HPDE6-E6E7 (cell line): Measurements from ENCODE around the gene EFTUD2.
"Not testable (repeated sequence)": the region's sequence is repeated elsewhere in the genome, so short reads cannot be mapped to it uniquely, and the experiment has no call there.

ENCODE experiments used
- DNase-seq: peaks from one replicate; pipeline ENCODE4 v3.0.0; 2011; ENCODE audit warnings: missing footprints; ENCODE audit errors: extremely low spot score

Gene EFTUD2

DNA sequence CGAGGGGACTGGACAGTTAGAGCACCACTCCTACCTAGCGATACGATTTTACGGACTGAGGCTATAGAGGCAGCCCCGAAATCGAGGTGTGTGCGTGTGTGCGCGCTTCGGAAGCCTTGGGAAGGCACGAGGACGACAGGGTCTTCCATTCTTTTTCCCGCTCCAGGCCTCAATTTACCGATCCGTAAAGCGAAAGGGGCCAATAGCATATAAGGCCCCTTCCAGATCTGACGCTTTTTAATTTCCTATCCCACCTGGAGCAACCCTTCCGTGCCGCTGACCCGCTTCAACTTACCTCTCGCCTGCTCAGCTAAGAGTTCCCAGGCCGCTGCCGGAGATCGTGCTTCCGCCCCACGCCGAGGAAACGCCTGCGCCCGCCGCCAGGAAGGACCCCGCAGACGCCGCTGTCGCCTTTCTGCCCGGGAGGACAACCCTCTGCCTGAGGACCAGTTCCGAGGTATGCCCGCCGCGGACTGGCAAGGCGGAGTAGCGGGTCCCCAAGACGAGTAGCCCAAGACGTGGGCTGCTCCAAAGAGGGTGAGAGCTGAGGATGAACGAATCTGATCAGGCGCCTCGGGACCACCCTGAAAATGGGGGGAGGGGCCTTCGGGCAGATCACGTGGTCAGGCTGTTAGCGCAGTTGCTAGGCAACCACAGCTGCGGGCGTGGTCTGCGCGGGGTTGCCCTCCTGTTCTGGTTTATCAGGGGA is at the start of gene EFTUD2:
Gene EFTUD2, minus strand, starts transcription at position 372 of the 709 bp plus-strand sequence. CDS start 4,924 bp downstream, outside the sequence.
- peak; percentile 85 for DNase-seq

DNA sequence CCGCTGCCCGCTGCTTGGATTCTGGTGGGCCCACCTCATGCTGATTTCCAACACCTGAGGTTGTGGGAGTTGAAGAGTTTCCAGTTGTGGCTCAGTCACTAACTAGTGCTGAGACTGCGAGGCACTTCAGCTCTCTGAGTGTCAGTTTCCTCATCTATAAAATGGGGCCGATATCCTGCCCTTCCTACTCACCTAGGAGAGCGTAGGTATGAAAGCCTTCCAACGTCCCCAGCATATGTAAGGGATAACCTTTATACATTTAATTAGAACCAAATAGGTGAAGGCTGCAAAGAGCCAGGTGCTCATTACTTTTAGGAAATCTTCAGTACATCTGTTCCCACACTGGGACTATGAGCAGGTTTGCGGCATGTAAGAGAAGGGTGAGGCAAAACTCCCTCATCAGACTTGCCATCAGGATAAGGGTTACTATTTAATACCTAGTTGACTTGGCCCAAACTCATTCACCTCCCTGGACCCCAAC is 49.1 kb upstream of the EFTUD2 start:
- DNase-seq, result no peak

DNA sequence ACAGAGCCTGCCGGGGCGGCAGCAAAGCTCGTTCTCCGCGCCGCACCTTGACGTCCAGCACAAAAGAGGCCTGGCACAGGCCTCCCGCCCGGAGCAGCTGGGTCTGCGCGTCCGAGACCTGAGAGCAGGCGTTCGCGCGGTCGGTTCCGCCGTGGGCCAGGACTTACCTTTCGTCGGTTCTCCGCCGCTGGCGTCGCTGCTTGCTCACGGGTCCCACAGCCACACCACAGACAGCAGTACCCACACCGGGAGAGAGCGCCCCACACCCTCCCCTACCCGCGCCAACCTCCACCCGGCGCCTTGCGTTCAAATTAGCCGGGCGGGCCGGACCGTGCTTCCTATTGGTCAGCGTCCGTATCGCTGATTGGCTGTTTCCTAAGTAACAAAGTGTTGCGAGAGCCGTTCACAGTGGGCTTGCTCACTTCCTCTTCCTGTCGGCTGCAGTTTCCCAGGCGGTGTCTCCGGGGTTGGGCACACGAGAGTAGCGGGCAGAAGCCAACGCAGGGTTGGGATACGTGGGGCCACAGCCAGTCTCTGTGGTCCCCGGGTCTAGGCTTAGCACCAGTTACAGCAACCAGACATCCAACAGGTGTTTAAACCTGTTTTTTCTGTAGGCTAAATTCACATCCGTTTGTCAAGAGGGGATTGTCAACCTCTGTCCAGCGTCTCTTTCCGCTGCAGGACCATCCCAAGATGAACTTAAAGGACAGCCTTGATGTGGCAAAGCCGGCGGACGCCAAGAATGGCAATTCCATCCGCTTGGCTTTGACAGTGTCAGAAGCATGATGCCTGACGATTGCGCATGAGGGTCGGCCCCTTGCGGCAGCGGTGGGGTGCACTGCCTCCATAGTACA is 48.4 kb upstream of the EFTUD2 start, which contains the start of gene KIF18B:
Gene KIF18B, minus strand, starts transcription at position 313 of the 854 bp plus-strand sequence. CDS start 11,429 bp downstream, outside the sequence.
- peak; percentile 99 for DNase-seq

DNA sequence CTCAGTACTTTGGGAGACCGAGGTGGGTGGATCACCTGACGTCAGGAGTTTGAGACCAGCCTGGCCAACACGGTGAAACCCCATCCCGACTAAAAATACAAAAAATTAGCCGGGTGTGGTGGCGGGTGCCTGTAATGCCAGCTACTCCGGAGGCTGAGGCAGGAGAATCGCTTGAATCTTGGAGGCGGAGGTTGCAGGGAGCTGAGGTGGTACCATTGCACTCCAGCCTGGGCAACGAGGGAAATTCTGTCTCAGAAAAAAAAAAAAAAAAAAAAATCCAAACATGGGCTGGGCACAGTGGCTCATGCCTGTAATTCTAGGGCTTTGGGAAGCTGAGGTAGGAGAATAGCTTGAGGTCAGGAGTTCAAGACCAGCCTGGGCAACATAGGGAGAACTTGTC is 46.4 kb upstream of the EFTUD2 start:
- DNase-seq, result not testable (repeated sequence)

DNA sequence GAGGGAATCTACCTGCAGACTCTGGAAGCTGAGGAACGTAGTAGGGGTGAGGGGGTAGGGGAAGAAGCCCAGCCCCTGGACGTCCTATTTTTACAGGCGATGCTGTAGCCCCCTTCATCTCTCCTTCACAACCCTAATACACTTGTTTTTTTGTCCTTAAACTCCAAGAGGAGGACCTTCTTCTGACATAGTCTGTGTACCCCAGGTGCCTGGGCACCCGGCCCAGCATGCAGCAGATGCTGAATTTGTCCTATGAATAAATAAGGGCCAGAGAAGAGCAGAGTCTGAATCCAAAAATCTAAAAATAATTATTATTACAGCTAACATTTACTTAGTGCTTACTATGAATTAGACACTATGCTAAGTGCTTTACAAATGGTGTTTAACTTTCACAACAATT is 43.2 kb upstream of the EFTUD2 start:
- DNase-seq, result no peak

DNA sequence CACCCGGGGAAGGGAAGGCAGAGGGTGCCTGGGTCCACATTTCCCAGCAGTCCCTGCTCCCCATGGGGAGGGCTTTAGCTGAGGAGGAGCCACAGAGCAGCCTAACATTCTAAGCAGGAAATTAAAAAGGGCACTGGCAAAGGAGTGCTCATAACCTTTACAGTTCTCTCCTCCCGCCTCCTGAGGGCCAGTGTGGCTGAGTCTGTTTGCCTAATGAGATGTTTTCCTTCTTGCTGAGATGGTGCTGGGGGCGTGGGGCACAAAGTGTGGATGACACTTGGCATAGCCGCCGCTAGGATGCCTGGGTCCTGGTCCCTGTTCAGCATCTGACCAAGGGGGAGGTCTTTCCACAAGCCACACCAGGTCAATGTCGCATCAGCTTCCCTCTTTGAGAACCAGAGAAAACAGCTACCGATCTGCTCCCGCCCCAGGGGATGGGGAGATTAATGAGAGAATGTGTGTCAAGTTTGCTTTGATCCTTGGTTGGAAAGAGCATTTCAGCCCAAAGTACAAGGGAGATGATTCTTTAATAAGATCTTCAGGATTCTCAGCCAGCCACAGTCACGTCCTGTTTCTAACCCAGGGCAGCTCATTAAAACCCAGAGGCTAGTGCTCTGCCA is 42.6 kb upstream of the EFTUD2 start:
- no peak for DNase-seq

DNA sequence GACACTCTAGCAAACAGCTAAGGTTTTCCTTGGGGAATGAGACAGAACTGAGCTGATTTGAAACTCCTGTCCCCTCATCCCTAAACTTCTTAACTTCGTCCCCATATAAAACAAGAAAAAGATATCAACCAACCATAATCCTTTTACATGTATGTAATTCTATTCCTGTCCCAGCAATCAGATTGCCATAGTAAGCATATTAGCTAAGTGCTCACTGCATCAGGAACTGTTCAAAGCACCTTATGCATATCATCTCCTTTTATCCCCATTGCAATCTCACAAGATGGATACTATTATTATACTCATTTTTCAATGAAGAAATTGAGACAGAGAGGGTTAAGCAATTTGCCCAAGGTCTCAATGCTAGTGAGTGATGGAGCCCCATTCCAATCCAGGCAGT is 41.5 kb upstream of the EFTUD2 start:
- DNase-seq, result no peak

DNA sequence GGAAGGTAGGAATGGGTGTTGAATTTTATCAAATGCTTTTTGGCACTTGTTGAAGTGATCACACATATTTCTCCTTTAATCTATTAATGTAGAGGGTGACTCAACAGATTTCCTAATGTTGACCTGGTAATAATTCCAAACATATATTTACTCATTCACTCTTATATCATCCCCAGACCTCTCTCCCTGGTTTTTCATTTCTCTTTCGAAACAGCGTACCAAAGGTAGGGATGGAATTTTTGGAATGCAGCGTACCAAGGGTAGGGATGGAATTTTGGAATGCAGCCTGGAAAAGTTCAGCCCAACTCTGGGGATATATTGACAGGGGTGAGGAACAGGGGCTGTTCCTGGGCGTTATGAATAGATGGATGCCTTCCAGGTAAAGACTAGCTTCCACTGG is 41.1 kb upstream of the EFTUD2 start:
- DNase-seq, result no peak

DNA sequence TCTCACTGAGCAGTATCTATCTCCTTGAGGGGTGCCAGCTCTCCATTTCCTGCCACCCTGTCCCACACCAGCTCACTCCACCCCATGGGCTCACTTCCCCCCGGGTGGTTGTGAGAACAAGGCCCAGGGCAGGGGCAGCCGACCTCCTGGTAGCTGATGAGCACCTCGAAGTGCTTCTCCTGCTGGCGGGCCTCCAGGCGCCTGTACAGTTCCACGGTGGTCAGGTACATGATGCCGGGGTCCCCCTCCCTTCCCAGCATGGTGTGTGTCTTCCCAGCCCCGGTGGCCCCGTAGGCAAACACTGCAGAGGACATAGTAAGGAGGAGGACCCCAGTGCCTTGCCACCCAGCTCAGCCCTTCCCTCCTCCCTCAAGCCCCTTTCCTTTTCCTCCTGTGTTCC is 35.9 kb upstream of the EFTUD2 start:
- DNase-seq, result no peak

DNA sequence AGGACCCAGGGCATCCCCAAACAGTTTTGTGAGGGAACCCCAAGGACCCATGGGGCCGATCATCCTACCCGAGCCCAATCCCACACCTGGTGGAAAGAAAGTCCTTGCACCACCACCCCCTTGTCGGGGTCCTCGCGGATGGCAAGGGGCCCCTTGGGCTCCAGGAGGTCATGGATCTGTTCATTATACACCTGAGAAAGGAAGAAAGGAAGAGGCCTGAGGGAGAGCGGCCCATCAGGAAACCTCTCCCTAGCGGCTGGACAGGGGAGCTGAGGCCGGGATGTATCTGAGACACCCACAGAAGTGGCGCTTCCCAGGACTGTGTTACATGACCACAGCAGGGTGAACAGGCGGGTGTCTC is 35.5 kb upstream of the EFTUD2 start:
- no peak for DNase-seq

DNA sequence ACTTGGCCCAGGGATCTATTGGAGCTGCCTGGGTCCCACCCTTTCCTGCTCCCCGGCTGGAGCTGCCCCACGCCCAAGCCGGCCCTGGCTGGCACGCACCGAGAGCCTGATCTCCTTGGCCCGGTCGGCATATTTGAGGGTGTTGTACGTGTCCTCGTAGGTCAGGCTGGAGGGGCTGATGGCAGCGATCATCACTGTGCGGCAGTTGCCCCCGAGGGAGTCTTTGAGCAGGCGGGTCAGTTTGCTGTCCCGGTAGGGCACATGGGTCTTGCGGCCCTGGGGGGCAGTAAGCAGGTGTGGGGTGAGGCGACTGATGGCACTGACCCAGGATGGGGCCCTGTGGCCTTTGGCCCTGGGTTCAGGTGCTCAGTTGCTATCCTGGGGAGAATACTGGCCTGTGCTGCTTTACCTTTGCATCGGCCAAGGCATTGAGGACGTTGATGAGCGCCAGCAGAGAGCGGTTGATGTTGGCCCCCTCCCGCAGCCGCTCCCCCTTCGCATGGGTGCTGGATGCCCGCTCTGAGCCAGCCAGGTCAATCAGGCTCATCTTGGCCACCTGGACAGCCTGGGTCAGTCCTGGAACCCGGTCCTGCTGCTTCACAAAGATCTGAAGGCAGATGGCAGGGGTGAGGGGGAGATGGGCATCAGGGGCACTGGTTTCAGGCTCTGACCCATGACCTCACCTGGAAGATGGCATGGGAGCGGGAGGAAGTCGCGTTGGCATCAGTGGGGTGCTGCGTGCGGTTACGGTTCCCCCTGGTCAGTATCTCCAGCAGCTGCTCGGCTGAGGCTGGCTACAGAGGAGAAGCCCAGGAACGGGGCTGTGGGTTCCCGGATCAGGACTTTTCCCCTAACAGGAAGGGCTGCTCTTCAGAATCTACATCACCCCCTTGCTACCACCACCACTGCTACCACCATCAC is 34.8 kb upstream of the EFTUD2 start:
- DNase-seq, result no peak

DNA sequence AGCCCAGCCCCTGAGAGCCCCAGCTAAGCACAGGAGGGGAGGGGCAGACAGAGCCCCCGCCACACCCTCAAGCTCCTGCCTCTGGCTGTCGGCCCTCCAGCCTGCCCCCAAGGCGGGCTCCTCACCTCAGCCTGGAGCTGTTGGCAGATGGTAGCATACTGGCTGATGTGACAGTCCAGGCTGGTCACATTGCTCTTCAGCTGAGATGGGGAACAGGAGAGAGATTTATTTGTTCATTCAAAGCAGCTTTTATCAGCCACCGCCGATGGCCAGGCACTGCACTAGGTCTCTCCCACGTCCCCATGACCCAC is 33.5 kb upstream of the EFTUD2 start:
- DNase-seq, result no peak

DNA sequence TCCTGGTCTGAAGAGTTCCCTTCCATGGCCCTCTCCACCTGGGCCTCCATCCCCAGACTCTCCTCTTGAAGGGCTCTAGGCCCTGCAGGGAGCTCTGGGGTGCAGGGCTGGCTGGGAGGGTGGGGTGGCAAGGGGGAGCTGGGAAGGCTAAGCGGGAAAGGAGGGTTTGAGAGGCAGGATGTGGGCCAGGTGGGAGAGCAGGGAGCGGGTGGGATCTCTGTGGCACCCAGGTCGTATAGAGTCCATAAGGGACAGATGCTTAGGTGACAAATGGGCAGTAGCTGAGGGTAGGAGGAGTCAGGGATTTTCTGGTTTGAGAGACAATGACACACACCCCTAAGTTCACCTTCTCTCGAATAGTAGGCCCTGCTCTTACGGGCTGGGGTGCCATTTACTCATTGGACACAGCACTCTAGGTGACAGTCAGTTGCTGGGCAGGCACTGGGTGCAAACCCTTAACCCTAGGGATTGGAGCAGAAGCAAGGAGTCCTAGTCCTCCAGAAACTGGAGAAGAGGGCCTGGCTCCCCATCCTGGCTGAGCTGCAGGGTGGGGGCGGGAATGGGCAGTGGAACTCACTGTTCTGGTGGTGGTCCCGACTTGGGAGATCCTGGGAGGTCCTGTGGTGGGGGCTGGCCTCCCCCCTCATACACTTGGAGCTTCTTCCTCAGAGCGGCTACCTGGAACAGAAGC is 33.0 kb upstream of the EFTUD2 start:
- DNase-seq, result no peak

DNA sequence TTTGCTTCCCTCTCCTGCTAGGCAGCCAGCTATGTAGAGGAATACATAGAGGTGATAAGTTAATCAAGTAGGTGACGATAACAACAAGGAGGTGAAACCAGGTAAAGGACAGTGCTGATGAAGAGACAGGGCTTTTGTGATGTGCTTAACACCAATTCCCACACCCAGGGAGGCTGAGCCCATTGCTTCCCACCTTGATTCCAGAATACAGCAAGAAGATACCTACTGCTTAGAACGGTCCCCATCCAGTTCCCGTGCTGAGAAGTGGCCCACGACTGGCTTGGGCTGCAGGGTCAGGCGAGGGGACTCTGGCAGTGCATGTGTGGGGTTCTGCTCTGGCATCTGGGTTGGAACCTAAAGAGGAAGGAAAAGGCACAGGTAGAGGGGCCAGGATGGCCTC is 32.1 kb upstream of the EFTUD2 start:
- DNase-seq, result no peak

DNA sequence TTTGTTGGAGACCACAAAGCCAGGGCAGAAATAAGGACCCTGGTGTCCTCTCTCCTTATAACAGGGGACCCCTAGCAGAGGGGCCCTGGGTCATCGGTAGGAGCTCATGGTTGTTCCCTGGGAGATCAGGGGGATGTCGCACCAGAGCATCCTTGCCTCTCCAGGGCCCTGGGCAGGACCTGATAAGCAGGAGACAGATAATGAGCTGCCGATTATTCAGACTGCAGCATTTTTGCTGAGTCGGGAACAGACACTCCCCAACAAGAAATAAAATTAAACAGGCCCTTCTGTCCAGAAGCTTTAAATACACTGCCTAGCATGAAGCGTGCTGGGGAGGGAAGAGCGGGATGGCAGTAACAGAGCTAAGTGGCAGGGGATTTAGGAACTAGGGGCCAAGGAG is 31.4 kb upstream of the EFTUD2 start:
- DNase-seq, result no peak

DNA sequence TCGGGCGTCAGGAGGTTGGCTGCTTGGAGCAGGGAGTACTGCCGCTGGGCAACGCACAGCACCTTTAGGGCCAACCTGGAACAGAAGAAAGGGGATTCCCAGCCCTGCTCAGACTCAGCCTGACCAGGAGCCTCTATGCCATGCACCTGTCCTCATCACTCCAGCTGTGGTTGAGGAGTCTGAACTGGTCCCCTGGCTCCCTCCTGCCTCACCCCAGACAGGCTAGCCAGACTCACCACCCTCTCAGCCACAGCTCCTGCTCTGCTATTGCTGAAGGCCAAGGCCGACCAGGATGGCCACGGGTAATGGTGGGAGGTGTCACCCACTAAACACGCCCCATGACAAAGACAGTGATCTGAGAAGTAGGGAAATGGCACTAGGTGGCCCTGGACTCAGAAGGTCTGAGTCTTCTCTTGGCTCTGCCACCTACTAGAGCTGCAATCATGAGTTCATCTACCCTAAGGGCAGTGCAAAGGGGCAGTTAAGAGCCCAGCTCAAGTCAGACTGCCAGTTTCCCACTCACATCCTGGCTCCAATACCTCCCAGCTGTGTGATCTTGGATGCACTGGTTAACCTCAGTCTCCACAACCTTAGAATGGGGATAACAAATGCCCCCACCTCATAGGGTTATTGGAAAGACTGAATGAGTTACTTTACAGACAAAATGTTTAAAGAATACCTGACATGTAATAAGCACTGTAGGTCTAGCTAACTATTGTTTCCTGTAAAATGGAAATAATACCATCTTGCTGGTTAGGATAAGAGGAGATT is 29.9 kb upstream of the EFTUD2 start:
- DNase-seq, result no peak

DNA sequence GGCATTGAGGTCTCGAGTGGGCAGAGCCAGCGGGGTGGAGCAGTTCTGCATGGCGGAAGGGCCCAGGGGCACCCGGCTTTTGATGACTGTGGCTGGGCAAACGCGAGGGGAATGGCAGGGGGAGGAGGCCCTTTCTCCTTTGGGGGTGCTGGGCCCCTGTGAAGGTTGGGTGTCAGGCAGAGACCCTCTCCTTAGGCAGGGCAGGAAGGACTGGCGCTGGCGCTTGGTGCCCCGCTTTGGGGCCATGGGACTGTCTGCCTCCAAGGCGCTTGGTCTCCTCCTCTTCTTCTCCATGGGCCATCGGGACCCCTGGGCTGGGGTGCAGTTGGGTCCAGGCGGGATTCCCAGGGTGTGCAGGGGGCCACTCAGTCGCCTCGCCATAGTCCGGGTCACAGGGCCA is 28.9 kb upstream of the EFTUD2 start:
- no peak for DNase-seq

DNA sequence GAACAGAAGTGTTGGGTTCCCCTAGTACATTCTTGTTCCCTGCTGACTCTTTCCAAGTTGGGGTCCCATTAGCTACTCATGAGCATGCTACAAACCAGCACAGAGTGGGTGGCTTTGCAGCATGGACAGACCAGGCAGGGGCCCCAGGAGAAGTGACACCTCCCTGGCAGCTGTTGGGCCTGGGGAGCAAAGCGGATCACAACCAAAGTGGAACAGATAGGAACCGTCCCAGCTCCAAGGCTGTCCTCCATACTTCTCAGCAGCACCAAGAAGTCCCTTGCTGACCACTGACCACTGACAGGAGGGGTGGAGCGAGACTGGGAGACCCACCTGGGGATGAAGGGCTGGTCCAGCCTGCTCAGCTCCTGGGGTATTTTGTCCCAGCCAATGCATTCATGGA is 28.5 kb upstream of the EFTUD2 start:
- DNase-seq, result no peak

DNA sequence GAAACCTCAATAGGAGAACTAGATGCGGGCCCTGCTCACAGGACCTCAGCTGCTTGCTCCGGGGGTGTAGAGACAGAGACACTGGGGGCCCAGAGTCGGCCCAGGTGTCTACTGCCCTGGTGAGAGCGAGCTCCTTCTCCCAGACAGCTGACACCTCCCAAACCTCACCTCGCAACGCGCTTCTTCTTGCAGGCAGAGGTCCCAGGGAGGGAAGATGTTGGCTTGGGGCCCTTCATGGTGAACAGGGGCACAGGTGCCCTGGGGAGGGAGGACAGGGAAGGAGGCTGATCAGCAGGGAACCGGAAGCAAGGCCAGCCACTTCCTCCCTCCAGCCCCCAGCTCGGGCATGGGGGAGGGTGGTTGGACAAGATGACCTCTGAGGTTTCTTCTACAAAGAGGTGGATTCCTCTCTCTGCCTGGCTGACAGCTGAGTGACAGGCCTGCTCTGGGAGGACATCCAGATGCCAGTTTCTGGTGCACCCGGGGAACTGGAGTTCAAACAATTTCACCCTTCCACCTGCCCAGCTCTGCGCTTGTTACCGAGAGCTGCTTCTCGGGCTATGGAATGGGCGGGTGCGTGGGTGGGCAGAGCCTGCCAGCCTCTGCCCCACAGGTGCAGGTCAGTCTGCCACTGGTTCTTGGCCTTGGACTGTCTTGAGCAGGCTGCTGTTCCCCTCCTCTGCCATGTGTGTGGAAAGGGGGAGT is 27.7 kb upstream of the EFTUD2 start:
- DNase-seq, result no peak
